Neural crest cell (in vitro differentiated cells): Measurements from ENCODE around the gene POFUT1. TPM values are rescaled to one million over a fixed set of nuclear protein-coding genes. Genes with fewer than 3 reads are reported as not detected.

Experiments
- DNase-seq: peaks from one replicate; pipeline ENCODE4 v3.0.0; 2021; ENCODE audit warnings: low read depth, mixed read lengths, low spot score
- H3K27ac Mint-ChIP-seq: one replicate; pipeline ENCODE4 v1.8.0; 2021; ENCODE audit warnings: mild to moderate bottlenecking, mixed read lengths; ENCODE audit not compliant: unreplicated experiment
- H3K27me3 Mint-ChIP-seq: 2 replicates; pipeline ENCODE4 v1.8.0; 2021; ENCODE audit warnings: low read depth, mild to moderate bottlenecking, mixed read lengths
- H3K36me3 Mint-ChIP-seq: 2 replicates; pipeline ENCODE4 v1.8.0; 2021; ENCODE audit warnings: low read depth, mild to moderate bottlenecking, mixed read lengths
- H3K4me1 Mint-ChIP-seq: 2 replicates; pipeline ENCODE4 v1.8.0; 2021; ENCODE audit warnings: mixed read lengths
- H3K4me3 Mint-ChIP-seq: one replicate; pipeline ENCODE4 v1.8.0; 2021; ENCODE audit warnings: mild to moderate bottlenecking, mixed read lengths
- H3K9me3 Mint-ChIP-seq: 2 replicates; pipeline ENCODE4 v1.8.0; 2021; ENCODE audit warnings: mixed read lengths
- CTCF ChIP-seq: fragments of 200-600 bp; sonication (generic); conservative IDR thresholded peaks from 2 replicates; pipeline ENCODE4 v1.5.0; 2021; ENCODE audit warnings: antibody characterized with exemption, mild to moderate bottlenecking
- total RNA-seq: library from RNA; stranded (reverse); gene quantifications from 2 replicates; pipeline ENCODE4 v1.2.1, GENCODE V29; 2021

Gene POFUT1
- total RNA-seq, 1 donor from 2014 or later, result 51.4 TPM

DNA sequence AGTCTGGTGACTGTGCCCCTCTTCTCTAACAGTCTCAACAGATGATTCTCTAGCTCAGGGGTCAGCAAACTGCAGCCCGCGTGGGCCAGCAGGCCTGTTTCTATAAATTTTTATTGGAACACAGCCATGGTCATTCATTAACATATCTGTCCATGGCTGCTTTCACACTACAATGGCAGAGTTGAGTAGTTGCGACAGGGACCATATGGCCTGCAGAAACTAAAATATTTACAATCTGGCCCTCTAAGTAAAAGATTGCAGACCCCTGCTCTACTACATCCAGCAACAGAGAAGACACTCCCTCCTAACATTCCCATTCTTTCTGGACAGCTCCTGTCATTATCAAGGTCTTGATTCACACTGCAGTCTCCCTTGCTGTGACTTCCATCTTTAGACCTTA lies 45.3 kb upstream of the POFUT1 start:
- DNase-seq, result no peak
- no peaks in the 10 kb centered on the region for H3K9me3 Mint-ChIP-seq
- TF ChIP-seq CTCF, result no peak
- peaks cover 33% of the 10 kb centered on the region for H3K36me3 Mint-ChIP-seq
- H3K27ac Mint-ChIP-seq, result no peak overlapping the region
- no peaks in the 10 kb centered on the region for H3K27me3 Mint-ChIP-seq
- H3K4me1 Mint-ChIP-seq, result no peaks in the 10 kb centered on the region
- no peak overlapping the region for H3K4me3 Mint-ChIP-seq

GRCh38 chr20:32163951-32164350 lies 43.7 kb upstream of the POFUT1 start:
- H3K4me3 Mint-ChIP-seq, result no peak overlapping the region
- no peak for TF ChIP-seq CTCF
- no peaks in the 10 kb centered on the region for H3K9me3 Mint-ChIP-seq
- no peak for DNase-seq
- H3K27me3 Mint-ChIP-seq, result no peaks in the 10 kb centered on the region
- peaks cover 8% of the 10 kb centered on the region for H3K4me1 Mint-ChIP-seq
- peaks cover 26% of the 10 kb centered on the region for H3K36me3 Mint-ChIP-seq
- H3K27ac Mint-ChIP-seq, result no peak overlapping the region

- no peaks in the 10 kb centered on the region for H3K9me3 Mint-ChIP-seq
- peaks cover 24% of the 10 kb centered on the region for H3K36me3 Mint-ChIP-seq
- H3K4me3 Mint-ChIP-seq, result no peak overlapping the region
- no peak for TF ChIP-seq CTCF
- DNase-seq, result no peak
- H3K27ac Mint-ChIP-seq, result no peak overlapping the region
- no peaks in the 10 kb centered on the region for H3K27me3 Mint-ChIP-seq
- peaks cover 13% of the 10 kb centered on the region for H3K4me1 Mint-ChIP-seq
Measured at GRCh38 chr20:32164984-32165735, 42.5 kb upstream of the POFUT1 start.

DNA sequence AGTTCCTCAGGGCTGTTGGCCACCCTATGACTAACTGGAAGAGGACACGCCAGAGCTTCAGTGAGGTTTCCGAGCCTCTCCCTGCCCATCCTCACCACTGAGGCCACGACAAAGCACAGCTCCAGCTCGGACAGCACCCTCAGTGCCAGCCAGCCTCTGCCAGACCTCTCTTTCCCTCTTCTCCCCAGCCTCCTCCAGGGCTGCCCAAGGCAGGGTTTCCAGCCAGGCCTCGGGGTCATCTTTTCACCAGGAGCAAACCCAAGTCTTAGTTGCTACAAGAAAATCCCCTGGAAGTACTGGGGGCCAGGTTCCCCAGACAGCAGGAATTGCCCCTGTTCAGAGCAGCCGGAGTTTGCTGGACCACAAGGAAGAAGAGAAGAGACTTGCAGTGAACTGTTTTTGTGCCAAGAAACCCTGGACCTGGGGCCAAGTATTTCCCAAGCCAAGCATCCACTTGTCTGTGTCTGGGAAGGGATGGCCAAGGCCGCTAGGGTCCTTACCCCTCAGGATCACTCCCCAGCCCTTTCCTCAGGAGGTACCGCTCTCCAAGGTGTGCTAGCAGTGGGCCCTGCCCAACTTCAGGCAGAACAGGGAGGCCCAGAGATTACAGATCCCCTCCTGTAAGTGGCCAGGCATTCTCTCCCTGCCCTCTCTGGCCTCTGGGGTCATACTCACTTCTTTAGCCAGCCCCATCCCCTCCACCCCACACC lies 41.7 kb upstream of the POFUT1 start:
- H3K36me3 Mint-ChIP-seq, result peaks cover 21% of the 10 kb centered on the region
- no peak overlapping the region for H3K27ac Mint-ChIP-seq
- no peaks in the 10 kb centered on the region for H3K9me3 Mint-ChIP-seq
- no peak overlapping the region for H3K4me3 Mint-ChIP-seq
- TF ChIP-seq CTCF, result no peak
- H3K4me1 Mint-ChIP-seq, result peaks cover 13% of the 10 kb centered on the region
- DNase-seq, result no peak
- H3K27me3 Mint-ChIP-seq, result no peaks in the 10 kb centered on the region

- H3K9me3 Mint-ChIP-seq, result no peaks in the 10 kb centered on the region
- DNase-seq, result no peak
- no peak for TF ChIP-seq CTCF
- peaks cover 14% of the 10 kb centered on the region for H3K36me3 Mint-ChIP-seq
- H3K4me1 Mint-ChIP-seq, result peaks cover 13% of the 10 kb centered on the region
- no peaks in the 10 kb centered on the region for H3K27me3 Mint-ChIP-seq
- no peak overlapping the region for H3K27ac Mint-ChIP-seq
- no peak overlapping the region for H3K4me3 Mint-ChIP-seq
Measured at GRCh38 chr20:32167552-32167951, 40.1 kb upstream of the POFUT1 start.
